GM21825 (cell line): ENCODE results near the gene MCTP1.
"Not testable (repeated sequence)": the region's sequence is repeated elsewhere in the genome, so short reads cannot be mapped to it uniquely, and the experiment has no call there.

ENCODE experiments used
- ATAC-seq: cut with Tn5 transposase; IDR thresholded peaks from one replicate; pipeline ENCODE4 v1.9.1; 2021; ENCODE audit warnings: mild to moderate bottlenecking, moderate library complexity; ENCODE audit not compliant: unreplicated experiment

MCTP1 gene

DNA sequence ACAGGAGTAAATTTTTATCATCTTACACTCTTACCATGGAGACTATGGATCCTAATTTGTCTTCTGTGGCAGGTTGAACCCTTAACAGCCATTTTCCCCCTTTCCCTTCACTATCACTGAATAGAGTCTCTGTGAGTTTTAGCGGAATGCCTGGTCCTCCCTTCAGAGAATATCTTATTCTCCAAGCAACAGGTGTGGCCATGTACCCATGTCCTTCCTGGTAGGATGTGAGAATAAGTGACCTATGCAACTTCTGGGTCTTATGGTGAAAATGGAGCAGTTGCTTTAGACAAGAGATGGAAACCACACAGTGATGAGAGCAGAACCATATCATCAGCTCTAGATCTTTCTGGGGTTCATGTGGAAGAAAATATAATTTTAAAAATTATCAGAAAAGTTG, 312.6 kb downstream of the MCTP1 start:
- no peak for ATAC-seq

DNA sequence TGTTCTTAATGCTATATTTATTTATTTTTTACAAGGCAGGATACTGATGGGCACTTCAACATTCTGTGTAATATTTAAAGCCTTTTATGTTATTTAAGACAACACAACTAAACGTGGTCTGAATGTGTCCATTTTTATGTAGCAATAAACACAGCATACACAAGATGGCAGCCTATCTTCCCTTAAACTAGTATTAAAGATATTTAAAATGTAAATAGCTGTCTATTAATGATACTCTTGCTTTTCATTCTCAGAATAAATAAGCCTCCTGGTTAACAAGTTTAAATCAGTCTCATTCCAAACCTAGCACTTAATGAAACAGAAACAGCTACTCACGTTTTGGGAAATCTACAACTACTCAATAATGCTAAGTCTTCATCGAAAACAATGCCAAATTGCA, 315.7 kb downstream of the MCTP1 start:
- ATAC-seq, result no peak

DNA sequence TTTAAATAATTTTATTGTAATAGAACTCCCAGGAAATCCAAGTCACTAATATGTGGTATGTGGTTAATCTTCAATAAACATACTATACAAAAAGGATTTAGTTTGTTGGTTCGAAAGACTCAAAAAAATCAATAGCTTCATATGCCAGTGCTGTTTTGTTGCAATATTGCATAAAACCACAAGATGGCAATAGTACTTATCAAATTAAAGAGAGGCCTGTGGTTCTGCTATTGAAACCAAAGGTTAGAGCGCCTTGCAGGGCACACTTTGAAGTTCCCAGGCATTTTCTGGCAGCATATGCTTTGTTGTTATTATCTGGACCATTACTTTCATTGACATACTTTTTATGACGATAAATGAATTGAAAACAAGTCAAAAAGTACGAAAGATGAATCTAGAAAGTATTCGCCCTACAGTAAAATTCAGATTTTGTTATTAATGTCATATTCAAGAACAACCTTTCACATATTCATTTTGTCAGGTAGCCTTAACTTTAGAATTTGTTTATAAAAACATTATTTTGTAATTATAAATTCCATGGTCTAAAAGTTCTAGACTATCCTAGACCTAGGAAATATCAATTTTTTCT, 316.3 kb downstream of the MCTP1 start:
- peak; percentile 75 for ATAC-seq

DNA sequence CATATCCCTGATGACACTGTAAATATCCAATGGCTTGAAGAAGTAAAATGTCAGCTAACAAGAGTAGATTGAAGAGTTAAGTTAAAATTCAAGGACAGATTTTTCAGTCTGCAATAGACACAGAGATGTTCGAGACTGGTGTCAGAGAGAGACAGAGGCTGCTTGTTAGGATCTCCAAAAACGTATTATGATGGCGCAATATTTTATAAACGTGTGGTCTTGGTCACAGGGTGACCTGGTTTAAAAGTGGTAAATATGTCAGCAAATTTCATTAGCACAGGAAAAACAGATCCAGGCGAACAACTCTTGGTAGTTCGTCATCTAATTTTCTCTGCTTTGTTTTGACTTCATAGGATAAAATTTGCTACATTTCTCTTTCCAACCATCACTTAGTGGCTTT, 317.4 kb downstream of the MCTP1 start:
- no peak for ATAC-seq

DNA sequence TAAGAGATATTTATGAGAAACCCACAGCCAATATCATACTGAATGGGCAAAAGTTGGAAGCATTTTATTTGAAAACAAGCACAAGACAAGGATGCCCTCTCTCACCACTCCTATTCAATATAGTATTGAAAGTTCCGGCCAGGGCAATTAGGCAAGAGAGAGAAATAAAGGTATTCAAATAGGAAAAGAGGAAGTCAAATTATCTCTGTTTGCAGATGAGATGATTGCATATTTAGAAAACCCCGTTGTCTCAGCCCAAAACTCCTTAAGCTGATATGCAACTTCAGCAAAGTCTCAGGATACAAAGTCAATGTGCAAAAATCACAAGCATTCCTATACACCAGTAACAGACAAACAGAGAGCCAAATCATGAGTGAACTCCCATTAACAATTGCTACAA, 325.6 kb downstream of the MCTP1 start:
- ATAC-seq, result not testable (repeated sequence)

DNA sequence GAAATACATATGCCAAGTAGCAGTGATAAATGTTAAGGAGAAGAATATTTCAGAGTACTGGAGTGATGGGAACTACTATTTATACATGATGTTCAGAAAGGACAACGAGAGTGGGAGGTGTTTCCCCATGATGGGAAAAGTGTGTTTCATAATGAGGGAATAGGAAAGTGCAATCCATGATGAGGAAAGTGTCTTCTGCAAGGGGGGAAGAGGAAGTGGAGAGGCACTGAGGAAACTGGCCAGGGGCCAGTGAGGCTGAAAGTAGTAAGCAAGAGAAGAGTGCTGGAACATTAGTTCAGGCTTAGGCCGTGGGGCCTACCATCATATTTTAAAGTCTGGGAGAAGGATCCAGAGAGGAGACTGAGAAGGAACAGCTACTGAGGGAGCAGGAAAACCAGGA, 339.2 kb downstream of the MCTP1 start:
- ATAC-seq, result no peak

DNA sequence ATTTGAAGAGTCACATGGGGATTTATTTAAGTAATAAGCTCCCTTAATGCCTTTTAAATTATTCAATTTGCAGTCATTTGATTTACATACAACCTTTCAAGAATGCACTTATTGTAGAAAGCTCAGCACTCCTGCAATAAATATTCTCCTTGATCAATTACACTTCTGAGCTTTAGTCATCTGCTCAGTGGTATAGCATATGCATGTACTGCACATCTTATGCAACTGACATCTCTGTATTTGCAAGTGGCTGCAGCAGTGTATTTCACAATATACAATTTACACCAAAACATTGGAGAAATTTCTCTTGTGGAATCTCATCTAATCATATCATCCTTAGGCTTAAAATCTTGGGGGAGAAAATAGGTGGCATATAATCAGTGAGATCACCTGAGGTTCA, 340.7 kb downstream of the MCTP1 start:
- no peak for ATAC-seq

DNA sequence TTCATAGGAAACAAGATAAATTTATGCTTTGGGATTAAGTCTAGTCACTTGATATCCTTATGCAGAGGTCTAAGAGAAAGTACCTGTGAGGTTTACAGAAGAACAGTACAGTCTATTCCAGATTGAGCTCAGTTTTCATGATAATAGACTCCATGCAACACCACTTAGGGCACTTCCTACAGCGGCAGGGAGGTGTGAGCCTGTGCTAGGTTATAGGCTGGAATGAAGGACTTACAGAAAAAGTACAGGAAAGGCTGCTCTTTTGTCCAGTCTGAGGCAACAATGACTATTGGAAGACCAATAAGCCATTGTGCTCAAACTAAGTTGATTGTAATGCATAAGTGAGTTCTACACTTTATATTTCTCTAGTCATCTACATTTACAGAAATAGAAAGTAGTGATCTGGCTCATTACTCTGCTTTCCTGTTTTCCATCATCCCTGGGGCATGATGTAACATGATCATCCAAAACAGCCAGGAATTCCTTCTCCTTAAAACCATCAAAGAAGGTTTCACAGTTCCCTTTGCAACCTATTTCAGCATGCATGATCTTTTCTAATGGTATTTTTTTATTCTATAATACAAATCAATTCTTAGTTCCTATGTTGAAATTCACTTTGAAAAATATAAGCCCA, 343.7 kb downstream of the MCTP1 start:
- ATAC-seq, result no peak

DNA sequence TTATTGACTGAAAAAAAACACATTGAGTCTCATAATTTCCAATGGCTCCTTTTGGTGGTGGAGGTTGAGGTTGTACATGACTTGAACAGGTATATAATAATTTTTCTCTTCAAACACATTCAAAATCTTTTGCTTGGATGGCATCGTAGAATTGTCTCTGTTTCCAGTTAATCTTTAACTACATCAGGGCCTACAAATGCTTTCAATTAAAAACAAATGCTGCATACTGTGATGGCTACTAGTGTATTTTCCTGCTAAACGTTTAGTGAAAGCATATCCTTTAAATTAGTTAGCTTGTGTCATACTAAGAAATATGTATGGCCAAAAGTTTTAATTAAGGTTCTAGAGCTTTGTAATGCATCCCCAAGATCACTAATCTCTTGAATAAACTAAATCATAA, 352.6 kb downstream of the MCTP1 start:
- no peak for ATAC-seq

DNA sequence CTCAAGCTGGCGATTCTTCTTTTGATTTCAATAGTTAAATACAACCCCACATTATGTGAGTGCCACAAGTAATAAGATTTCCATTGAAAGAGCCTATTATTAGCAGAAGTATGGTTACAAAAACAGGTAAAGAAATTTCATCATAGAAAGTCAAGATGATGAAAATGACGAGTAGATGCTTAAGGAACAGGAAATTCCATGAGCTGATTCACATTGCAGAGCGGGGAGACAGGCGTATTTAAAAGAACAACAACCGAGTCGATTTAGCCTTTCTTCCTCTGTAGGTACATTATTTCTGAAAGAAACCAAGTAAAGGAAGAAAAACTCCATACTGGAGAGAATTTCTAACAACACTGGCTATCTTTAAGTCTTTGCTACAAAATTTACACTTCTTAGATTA, 356.0 kb downstream of the MCTP1 start:
- no peak for ATAC-seq

DNA sequence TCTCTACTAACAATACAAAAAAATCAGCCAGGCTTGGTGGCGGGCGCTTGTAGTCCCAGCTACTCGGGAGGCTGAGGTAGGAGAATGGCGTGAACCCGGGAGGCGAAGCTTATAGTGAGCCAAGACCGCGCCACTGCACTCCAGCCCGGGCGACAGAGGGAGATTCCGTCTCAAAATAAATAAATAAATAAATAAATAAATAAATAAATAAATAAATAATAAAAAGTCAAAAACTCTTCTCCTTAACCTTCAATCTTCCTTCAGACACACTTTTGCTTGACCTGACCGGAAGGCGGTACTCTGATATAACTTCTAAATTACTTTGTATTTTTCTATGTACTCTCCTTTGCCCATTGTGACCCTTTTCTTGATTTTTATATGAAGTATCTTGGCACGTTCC, 364.3 kb downstream of the MCTP1 start:
- ATAC-seq, result no peak

DNA sequence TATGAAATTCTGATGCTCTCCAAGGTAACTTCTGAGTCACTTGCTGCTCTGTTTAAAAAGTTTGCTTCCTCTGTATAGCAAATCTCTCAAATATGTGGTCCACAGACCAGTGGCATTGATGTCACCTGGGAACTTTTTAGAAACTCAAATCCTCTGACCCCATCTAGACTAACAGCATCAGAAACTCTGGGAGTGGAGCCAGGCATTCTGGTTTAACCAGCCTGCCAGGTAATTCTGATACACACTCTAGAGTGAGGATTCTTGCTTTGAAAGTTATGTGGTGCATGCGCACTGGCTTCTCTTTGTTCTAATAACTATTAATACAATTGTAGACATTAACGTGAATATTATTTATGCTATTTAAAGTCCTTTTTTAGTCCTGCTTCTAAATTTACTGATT, 368.3 kb downstream of the MCTP1 start:
- no peak for ATAC-seq

DNA sequence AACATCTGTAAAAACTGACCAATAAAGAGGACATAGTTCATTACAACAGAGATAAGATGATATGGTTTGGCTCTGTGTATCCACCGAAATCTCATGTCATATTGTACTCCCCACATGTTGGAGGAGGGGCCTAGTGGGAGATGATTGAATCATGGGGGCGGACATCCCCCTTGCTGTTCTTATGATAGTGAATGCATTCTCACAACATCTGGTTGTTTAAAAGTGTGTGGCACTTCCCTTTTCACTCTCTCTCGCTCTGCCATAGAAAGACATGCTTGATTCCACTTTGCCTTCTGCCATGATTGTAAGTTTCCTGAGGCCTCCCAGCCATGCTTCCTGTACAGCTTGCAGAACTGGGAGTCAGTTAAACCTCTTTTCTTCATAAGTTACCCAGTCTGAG, 373.6 kb downstream of the MCTP1 start:
- no peak for ATAC-seq

DNA sequence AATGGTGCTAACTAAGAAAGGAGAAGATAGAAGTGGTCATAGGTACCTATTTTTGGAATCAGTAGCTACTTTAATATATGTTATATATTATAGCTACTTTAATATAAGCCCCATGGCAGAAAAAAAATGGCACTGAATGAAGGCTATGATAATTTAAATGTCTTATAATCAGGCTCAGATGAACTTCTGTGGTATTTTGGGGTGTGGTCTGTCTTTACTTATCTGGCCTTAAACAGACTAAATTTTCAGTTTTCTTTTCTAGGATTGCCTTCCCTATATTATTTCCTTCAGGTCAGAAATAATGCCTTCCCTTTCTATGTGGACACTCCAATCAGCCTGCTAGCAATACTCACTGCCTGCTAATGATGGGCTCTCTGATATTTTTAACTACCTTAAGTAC, 374.2 kb downstream of the MCTP1 start:
- ATAC-seq, result no peak

DNA sequence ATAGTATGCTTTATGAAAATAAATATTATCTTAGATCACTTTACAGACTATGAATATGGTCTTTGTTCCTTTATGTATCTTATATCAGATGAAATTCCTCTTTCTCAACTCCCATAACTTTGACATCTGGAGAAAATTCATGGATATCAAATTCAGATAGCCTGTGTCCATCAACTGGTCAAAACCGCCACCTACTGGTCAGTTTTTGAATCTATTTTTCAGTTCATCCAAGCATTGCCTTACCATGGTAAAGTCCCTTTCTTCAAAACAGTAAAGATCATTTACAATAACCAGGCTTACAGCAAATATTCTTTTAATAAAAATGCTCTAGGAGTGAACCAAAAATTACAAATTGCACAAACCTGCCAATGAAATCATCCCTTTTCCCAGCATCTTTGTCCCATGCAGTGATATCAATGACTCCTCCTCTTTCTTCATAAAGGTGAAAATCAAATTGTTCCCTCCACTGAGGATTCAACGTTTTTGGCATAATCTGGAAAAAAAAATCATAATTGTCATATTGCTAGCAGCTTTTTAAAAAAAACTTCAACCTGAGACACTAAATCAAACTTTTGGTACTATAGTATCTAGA, 375.9 kb downstream of the MCTP1 start:
- no peak for ATAC-seq

DNA sequence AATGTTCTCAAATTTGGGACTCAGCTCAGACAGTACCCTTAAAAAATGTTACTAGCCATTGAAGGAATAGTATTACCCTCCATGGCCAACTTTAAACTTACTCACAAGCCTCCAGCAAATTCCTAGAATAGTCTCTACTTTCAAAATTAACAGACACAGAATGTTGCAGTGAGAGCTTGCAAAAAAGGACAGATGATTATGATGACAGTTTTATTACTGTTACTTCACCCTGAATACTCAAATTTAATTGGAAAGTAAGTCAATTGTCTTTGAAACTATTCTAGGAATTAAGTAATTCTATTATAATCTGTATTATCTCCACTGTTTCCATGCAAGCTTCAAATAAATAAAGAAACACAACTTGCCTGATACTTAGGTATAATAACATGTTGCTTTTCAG, 378.1 kb downstream of the MCTP1 start:
- no peak for ATAC-seq

DNA sequence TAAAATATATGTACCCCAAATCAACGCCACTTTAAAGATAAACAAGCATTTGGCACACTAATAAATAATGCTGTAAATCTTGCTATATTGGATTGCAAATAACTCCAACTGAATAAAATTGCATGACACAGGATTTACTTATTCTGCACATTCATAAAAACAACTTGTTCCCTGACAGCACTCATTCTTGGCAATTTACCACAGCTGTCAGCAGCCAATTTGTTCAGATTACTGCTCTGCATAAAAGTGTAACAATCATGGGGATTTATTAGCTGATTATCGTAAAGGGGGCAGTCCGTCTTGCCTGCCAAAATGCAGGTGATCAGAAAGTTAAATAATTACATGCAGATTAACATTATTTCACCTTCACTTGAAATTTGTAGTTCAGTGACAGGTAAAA, 381.2 kb downstream of the MCTP1 start:
- no peak for ATAC-seq

DNA sequence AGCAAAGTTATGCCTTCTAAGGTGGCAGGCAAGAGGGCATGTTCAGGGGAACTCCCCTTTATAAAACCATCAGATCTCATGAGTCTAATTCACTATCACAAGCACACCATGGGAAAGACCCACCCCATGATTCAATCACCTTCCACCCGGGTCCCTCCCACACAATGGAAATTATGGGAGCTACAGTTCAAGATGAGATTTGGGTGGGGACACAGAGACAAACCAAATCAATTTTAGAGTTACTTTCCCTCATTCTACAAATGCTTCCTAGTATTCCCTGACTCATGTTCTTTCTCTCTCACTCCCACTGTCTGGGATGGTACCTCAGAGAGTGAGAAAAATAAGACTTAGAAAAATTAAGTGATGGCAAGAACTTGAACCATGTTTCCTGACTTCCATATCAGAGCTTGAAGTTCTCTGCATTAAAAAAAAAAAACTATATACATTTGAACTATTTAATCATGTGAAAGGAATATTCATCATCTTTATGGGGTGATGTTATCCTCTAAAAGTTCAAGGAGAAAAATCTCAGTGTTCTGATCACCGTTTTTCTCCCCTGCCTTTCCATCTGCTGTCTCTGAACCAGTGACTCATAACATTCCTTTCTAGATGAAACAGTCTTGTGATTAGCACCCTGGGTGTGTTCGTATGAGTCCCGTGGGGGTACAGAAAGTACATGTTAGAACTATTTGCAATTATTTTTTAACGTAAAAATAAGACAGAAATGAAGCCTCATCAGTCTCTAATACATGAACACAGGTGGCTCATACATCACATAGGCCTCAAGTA, 383.5 kb downstream of the MCTP1 start:
- peak; percentile 83 for ATAC-seq

DNA sequence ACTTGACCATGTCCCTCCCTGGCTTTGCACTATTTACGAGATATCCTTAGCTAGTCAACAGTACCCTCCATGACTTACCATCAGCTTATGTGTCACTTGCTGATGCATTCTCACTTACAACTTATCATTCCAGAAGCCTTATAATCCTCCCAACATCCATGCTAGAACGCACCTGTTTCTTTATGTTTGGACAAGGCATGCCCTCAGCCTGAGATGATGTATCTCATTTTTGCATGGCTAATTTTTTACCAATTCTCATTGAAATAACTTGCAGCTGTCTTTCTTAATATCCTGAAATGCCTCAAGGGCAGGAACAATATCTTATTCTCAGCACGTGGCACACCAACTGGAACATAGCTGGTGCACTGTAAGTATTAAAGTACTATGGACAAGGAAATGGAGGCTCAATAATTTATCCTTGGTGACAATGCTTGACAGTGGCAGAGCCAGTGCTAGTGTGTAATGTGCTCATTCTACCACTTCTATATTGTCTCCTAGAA, 384.8 kb downstream of the MCTP1 start:
- no peak for ATAC-seq

DNA sequence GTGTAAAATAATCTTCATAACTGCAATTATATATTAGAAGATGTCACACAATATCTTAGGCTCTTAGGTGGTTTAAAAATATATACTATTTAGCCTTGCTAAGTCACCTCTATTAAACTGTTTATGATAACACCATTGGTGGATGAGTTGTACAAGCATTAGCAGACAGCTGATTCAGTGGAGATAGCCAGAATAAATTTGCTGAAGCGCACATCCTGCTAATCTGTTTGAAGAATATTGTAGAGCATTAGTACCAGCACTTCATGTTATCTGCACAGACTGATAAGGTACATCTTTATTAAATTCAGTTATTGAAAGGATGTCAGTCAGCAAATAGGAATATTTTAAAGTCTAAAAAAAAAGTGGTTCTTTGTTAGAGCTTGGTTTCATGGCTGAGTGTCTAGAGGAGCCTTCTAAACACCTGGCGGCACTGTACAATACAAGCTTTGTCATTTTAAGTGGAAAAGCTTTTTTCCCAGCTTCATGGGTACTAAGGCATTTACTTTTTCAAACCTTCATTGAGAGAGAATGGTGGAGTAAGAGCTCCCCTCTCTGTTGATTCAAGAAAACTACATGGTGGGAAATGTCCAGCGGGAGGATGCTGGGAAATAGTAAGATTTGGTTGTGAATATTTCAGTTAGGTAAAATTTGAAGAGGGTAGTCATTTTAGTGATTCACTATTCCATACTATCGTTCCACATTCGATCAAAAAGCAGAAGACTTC, 391.3 kb downstream of the MCTP1 start:
- no peak for ATAC-seq

DNA sequence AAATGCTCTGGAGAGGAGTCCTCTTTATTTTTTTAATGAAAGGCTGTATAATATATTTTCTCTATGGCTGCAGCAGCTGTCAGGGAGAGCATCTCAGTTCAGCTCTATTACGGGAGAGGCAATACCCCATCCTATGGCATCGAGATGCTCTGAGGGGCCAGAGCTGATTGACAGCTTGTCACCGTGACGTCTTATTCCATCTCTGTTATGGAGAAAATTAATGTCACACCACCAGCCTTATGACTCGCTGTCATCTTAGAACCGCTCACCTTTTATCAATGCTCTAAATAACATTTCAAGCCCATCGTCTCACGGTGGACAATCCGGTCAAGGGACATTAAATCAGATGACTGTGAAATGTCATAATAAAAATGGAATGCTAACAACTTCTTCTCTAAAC, 392.9 kb downstream of the MCTP1 start:
- no peak for ATAC-seq
